Measurements from ENCODE around the gene SEMA6D.

- TF ChIP-seq EZH2 (IDR thresholded peaks at IDR 0.05; ENCODE audit: low read length, missing control alignments), result no peak
- TF ChIP-seq, protein P1, sequence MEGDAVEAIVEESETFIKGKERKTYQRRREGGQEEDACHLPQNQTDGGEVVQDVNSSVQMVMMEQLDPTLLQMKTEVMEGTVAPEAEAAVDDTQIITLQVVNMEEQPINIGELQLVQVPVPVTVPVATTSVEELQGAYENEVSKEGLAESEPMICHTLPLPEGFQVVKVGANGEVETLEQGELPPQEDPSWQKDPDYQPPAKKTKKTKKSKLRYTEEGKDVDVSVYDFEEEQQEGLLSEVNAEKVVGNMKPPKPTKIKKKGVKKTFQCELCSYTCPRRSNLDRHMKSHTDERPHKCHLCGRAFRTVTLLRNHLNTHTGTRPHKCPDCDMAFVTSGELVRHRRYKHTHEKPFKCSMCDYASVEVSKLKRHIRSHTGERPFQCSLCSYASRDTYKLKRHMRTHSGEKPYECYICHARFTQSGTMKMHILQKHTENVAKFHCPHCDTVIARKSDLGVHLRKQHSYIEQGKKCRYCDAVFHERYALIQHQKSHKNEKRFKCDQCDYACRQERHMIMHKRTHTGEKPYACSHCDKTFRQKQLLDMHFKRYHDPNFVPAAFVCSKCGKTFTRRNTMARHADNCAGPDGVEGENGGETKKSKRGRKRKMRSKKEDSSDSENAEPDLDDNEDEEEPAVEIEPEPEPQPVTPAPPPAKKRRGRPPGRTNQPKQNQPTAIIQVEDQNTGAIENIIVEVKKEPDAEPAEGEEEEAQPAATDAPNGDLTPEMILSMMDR (conservative IDR thresholded peaks at IDR 0.05 in 1 of 2, IDR thresholded peaks at IDR 0.05 in 1 of 2; ENCODE audit: low read depth in 1 of 2, low read length in 2 of 2), result no peak
These were observed 102.9 kb downstream of the SEMA6D start for GRCh38 chr15:47820057-47820746.
